ENCODE data around the gene DEFB129.
"Not testable (repeated sequence)": the region's sequence is repeated elsewhere in the genome, so short reads cannot be mapped to it uniquely, and the experiment has no call there.

The DEFB129 gene

GRCh38 chr20:226958-227357, at the start of gene DEFB129:
DEFB129 (plus strand) TSS chr20:227258; CDS start chr20:227289, 31 bp downstream.
- TF ChIP-seq GATA1 (IDR thresholded peaks at IDR 0.05; ENCODE audit: low read depth, low read length) = no peak
- no peak for TF ChIP-seq POLR2A (IDR thresholded peaks at IDR 0.05; ENCODE audit: low read length)
- DNase-seq = no peak

- no peak for TF ChIP-seq GATA1 (IDR thresholded peaks at IDR 0.05; ENCODE audit: low read depth, low read length)
- no peak for TF ChIP-seq POLR2A (IDR thresholded peaks at IDR 0.05; ENCODE audit: low read length)
- no peak for DNase-seq
Measured at GRCh38 chr20:184288-184687, 42.8 kb upstream of the DEFB129 start.

- no peak for DNase-seq
- TF ChIP-seq GATA1 (IDR thresholded peaks at IDR 0.05; ENCODE audit: low read depth, low read length) (no peak), POLR2A (IDR thresholded peaks at IDR 0.05; ENCODE audit: low read length) (no peak)
Measured at GRCh38 chr20:187733-188132, 39.3 kb upstream of the DEFB129 start.

GRCh38 chr20:189611-190010, 37.4 kb upstream of the DEFB129 start, which contains the start of gene DEFB128:
DEFB128 (minus strand) TSS chr20:189711; CDS start chr20:189623, 88 bp downstream.
- no peak for DNase-seq
- TF ChIP-seq POLR2A (IDR thresholded peaks at IDR 0.05; ENCODE audit: low read length) (no peak), GATA1 (IDR thresholded peaks at IDR 0.05; ENCODE audit: low read depth, low read length) (no peak)

GRCh38 chr20:198225-198624, 28.8 kb upstream of the DEFB129 start:
- TF ChIP-seq POLR2A (IDR thresholded peaks at IDR 0.05; ENCODE audit: low read length) (no peak), GATA1 (IDR thresholded peaks at IDR 0.05; ENCODE audit: low read depth, low read length) (no peak)

GRCh38 chr20:199996-200395, 27.1 kb upstream of the DEFB129 start:
- TF ChIP-seq POLR2A (IDR thresholded peaks at IDR 0.05; ENCODE audit: low read length) (no peak), GATA1 (IDR thresholded peaks at IDR 0.05; ENCODE audit: low read depth, low read length) (no peak)
- no peak for DNase-seq

More at GRCh38 chr20:198225-198624, 28.8 kb upstream of the DEFB129 start:
- no peak for DNase-seq

- not testable (repeated sequence) for DNase-seq
Measured at GRCh38 chr20:203630-204029, 23.4 kb upstream of the DEFB129 start.

- peak; percentile 49 to 62 for DNase-seq
- TF ChIP-seq POLR2A (IDR thresholded peaks at IDR 0.05; ENCODE audit: low read length) (no peak), GATA1 (IDR thresholded peaks at IDR 0.05; ENCODE audit: low read depth, low read length) (no peak)
Measured at GRCh38 chr20:208942-209566, 18.0 kb upstream of the DEFB129 start.

GRCh38 chr20:210809-211502, 16.1 kb upstream of the DEFB129 start:
- TF ChIP-seq GATA1 (IDR thresholded peaks at IDR 0.05; ENCODE audit: low read depth, low read length) = no peak
- TF ChIP-seq POLR2A (IDR thresholded peaks at IDR 0.05; ENCODE audit: low read length) = no peak
- no peak for DNase-seq

GRCh38 chr20:214383-214782, 12.7 kb upstream of the DEFB129 start:
- TF ChIP-seq POLR2A (IDR thresholded peaks at IDR 0.05; ENCODE audit: low read length) (no peak), GATA1 (IDR thresholded peaks at IDR 0.05; ENCODE audit: low read depth, low read length) (no peak)
- no peak for DNase-seq

GRCh38 chr20:215796-216195, 11.3 kb upstream of the DEFB129 start:
- TF ChIP-seq GATA1 (IDR thresholded peaks at IDR 0.05; ENCODE audit: low read depth, low read length) (no peak), POLR2A (IDR thresholded peaks at IDR 0.05; ENCODE audit: low read length) (no peak)
- DNase-seq = no peak

GRCh38 chr20:217266-217665, 9.8 kb upstream of the DEFB129 start:
- DNase-seq = no peak
- TF ChIP-seq GATA1 (IDR thresholded peaks at IDR 0.05; ENCODE audit: low read depth, low read length) (no peak), POLR2A (IDR thresholded peaks at IDR 0.05; ENCODE audit: low read length) (no peak)

- DNase-seq = peak; percentile 9 to 15
Measured at GRCh38 chr20:219290-220115, 7.6 kb upstream of the DEFB129 start.

GRCh38 chr20:221258-221830, 5.7 kb upstream of the DEFB129 start:
- no peak for DNase-seq
- no peak for TF ChIP-seq GATA1 (IDR thresholded peaks at IDR 0.05; ENCODE audit: low read depth, low read length)
- TF ChIP-seq POLR2A (IDR thresholded peaks at IDR 0.05; ENCODE audit: low read length) = no peak

More at GRCh38 chr20:219290-220115, 7.6 kb upstream of the DEFB129 start:
- TF ChIP-seq POLR2A (IDR thresholded peaks at IDR 0.05; ENCODE audit: low read length) (no peak), GATA1 (IDR thresholded peaks at IDR 0.05; ENCODE audit: low read depth, low read length) (no peak)

GRCh38 chr20:225879-226278, 1.2 kb upstream of the DEFB129 start:
- DNase-seq = not testable (repeated sequence)
